H1 (cell line): Measurements from ENCODE around the gene TBRG4. TPM values are rescaled to one million over a fixed set of nuclear protein-coding genes. Genes with fewer than 3 reads are reported as not detected.

Experiments used
- CTCF ChIA-PET: fragments of 300-600 bp; sonication (Branson Sonifier 250); formaldehyde crosslinking; loops from one replicate; lab custom pipeline; 2021; ENCODE audit not compliant: partially characterized antibody; lab: Charles Lee
- POLR2A ChIA-PET: fragments of 300-600 bp; sonication (Branson Sonifier 250); formaldehyde crosslinking; loops from one replicate; lab custom pipeline; 2021; ENCODE audit warnings: inconsistent platforms; ENCODE audit not compliant: partially characterized antibody; lab: Charles Lee
- DNase-seq, 2 experiments: peaks; one replicate each; pipeline versions ENCODE4 v3.0.0 to v3.0.0-alpha.2; 2010 to 2022; ENCODE audit warnings: low spot score in 2 of 2, low read depth in 1 of 2, mixed read lengths in 1 of 2
- FAIRE-seq: peaks from 2 replicates; lab custom pipeline; 2011; peaks lifted over from hg19 to GRCh38; lab: Jason Lieb, UNC
- H2AFZ ChIP-seq: 2 replicates; pipeline ENCODE4 v1.8.1; 2012; ENCODE audit warnings: low read length, inconsistent platforms
- H2AK5ac ChIP-seq: 2 replicates; pipeline ENCODE4 v1.6.1; 2013; ENCODE audit warnings: low read depth, low read length
- H2BK120ac ChIP-seq: replicated peaks from 2 replicates; pipeline ENCODE3; 2013; ENCODE audit warnings: low read depth, low read length, inconsistent platforms
- H2BK12ac ChIP-seq: 2 replicates; pipeline ENCODE4 v1.6.1; 2013; ENCODE audit warnings: low read depth, low read length
- H2BK15ac ChIP-seq: 2 replicates; pipeline ENCODE4 v1.6.1; 2013; ENCODE audit warnings: low read length
- H2BK20ac ChIP-seq: 2 replicates; pipeline ENCODE4 v1.6.1; 2013; ENCODE audit warnings: low read length
- H2BK5ac ChIP-seq: 2 replicates; pipeline ENCODE4 v1.6.1; 2013; ENCODE audit warnings: low read depth, low read length
- H3K14ac ChIP-seq: 2 replicates; pipeline ENCODE4 v1.6.1; 2013; ENCODE audit warnings: inconsistent platforms; ENCODE audit not compliant: insufficient read length
- H3K18ac ChIP-seq: 2 replicates; pipeline ENCODE4 v1.6.1; 2013; ENCODE audit warnings: low read length; ENCODE audit errors: extremely low read depth
- H3K23ac ChIP-seq: 2 replicates; pipeline ENCODE4 v1.6.1; 2013; ENCODE audit warnings: inconsistent platforms; ENCODE audit not compliant: insufficient read length
- H3K23me2 ChIP-seq: 2 replicates; pipeline ENCODE4 v1.6.1; 2013; ENCODE audit warnings: low read depth, low read length
- H3K27ac ChIP-seq: 2 replicates; pipeline ENCODE4 v1.6.1; 2011; ENCODE audit warnings: low read depth, low read length, inconsistent platforms
- H3K27me3 ChIP-seq, 4 experiments: replicated peaks in 1 of 4; 1 replicate in 1 of 4; 2 replicates in 3 of 4; pipeline versions ENCODE4 v1.6.1 to v1.8.1; 2011 to 2013; ENCODE audit warnings: low read length in 3 of 4, mild to moderate bottlenecking in 3 of 4, inconsistent platforms in 2 of 4, mixed read lengths in 2 of 4, moderate library complexity in 1 of 4; ENCODE audit not compliant: control insufficient read depth in 3 of 4, insufficient read depth in 3 of 4; ENCODE audit errors: extremely low read depth in 1 of 4
- H3K36me3 ChIP-seq, 4 experiments: 2 replicates each; pipeline versions ENCODE4 v1.6.1 to v1.8.1; 2011 to 2013; ENCODE audit warnings: mild to moderate bottlenecking in 4 of 4, low read length in 3 of 4, moderate library complexity in 2 of 4, control low read depth in 1 of 4, inconsistent platforms in 1 of 4; ENCODE audit not compliant: insufficient read depth in 4 of 4, control insufficient read depth in 2 of 4
- H3K4ac ChIP-seq: replicated peaks from 2 replicates; pipeline ENCODE3; 2013; ENCODE audit warnings: low read length, low read depth, mixed read lengths, inconsistent platforms; ENCODE audit not compliant: insufficient read length
- H3K4me1 ChIP-seq, 4 experiments: replicated peaks in 1 of 4; 1 replicate in 1 of 4; 2 replicates in 3 of 4; pipeline versions ENCODE4 v1.6.1 to v1.8.1; 2011 to 2013; ENCODE audit warnings: low read length in 3 of 4, inconsistent platforms in 2 of 4, mixed read lengths in 1 of 4; ENCODE audit not compliant: insufficient read depth in 4 of 4, control insufficient read depth in 3 of 4
- H3K4me2 ChIP-seq, 2 experiments: 2 replicates each; pipeline versions ENCODE4 v1.6.1 to v1.8.1; 2011 to 2013; ENCODE audit warnings: low read depth in 2 of 2, low read length in 2 of 2, control low read depth in 1 of 2, inconsistent platforms in 1 of 2, mild to moderate bottlenecking in 1 of 2; ENCODE audit not compliant: insufficient read depth in 1 of 2
- H3K4me3 ChIP-seq, 4 experiments: fragments of 200-600, 300-600 bp in 1 of 4; sonication (generic), shearing (Covaris generic), sonication (Bioruptor Twin) in 1 of 4; 2 replicates each; pipeline versions ENCODE4 v1.5.1 to v1.8.1; 2011 to 2016; ENCODE audit warnings: low read length in 4 of 4, low read depth in 3 of 4, control low read depth in 2 of 4, inconsistent platforms in 2 of 4, mild to moderate bottlenecking in 2 of 4, mixed read lengths in 1 of 4, moderate library complexity in 1 of 4; ENCODE audit not compliant: insufficient read depth in 2 of 4; ENCODE audit errors: extremely low read depth in 1 of 4
- H3K56ac ChIP-seq: replicated peaks from 2 replicates; pipeline ENCODE3; 2013; ENCODE audit warnings: low read depth, mild to moderate bottlenecking, mixed read lengths, low read length, inconsistent platforms; ENCODE audit not compliant: insufficient read length
- H3K79me1 ChIP-seq: 2 replicates; pipeline ENCODE4 v1.6.1; 2013; ENCODE audit warnings: low read depth, low read length, control low read depth
- H3K79me2 ChIP-seq, 2 experiments: 2 replicates each; pipeline versions ENCODE4 v1.6.1 to v1.8.1; 2012 to 2013; ENCODE audit warnings: low read length in 2 of 2, mild to moderate bottlenecking in 2 of 2, inconsistent platforms in 1 of 2; ENCODE audit not compliant: insufficient read depth in 2 of 2, control insufficient read depth in 1 of 2
- H3K9ac ChIP-seq, 4 experiments: replicated peaks in 1 of 4; 1 replicate in 1 of 4; 2 replicates in 3 of 4; pipeline versions ENCODE4 v1.6.1 to v1.8.1; 2011 to 2013; ENCODE audit warnings: low read depth in 3 of 4, low read length in 3 of 4, control low read depth in 2 of 4, mild to moderate bottlenecking in 2 of 4, moderate library complexity in 2 of 4, inconsistent platforms in 1 of 4; ENCODE audit errors: extremely low read depth in 1 of 4
- H3K9me3 ChIP-seq, 2 experiments: 2 replicates each; pipeline versions ENCODE4 v1.6.1 to v1.8.1; 2012 to 2013; ENCODE audit warnings: mild to moderate bottlenecking in 2 of 2, moderate library complexity in 2 of 2, control low read depth in 1 of 2, inconsistent platforms in 1 of 2, low read depth in 1 of 2, low read length in 1 of 2, mixed read lengths in 1 of 2; ENCODE audit not compliant: insufficient read depth in 2 of 2
- H4K20me1 ChIP-seq, 2 experiments: replicated peaks in 1 of 2; 2 replicates each; pipeline versions ENCODE3 to v1.8.1; 2011 to 2013; ENCODE audit warnings: inconsistent platforms in 2 of 2, low read length in 2 of 2, mild to moderate bottlenecking in 1 of 2; ENCODE audit not compliant: insufficient read depth in 2 of 2, control insufficient read depth in 1 of 2
- H4K5ac ChIP-seq: 2 replicates; pipeline ENCODE4 v1.6.1; 2013; ENCODE audit warnings: low read length, low read depth, mixed read lengths, inconsistent platforms; ENCODE audit not compliant: insufficient read length
- H4K8ac ChIP-seq: 2 replicates; pipeline ENCODE4 v1.8.0; 2013; ENCODE audit warnings: mild to moderate bottlenecking, moderate library complexity, low read length, inconsistent platforms; ENCODE audit not compliant: insufficient read depth; ENCODE audit errors: extremely low read depth
- H4K91ac ChIP-seq: replicated peaks from 2 replicates; pipeline ENCODE3; 2013; ENCODE audit warnings: low read length, mixed read lengths, inconsistent platforms; ENCODE audit not compliant: insufficient read length
- TEAD4 ChIP-seq: IDR thresholded peaks from 2 replicates; pipeline ENCODE4 v1.6.1; 2012; ENCODE audit warnings: low read depth, low read length, inconsistent platforms, mixed read lengths
- WGBS, 2 experiments: shearing (Covaris generic) in 1 of 2; methylation state at CpG; one replicate each; pipeline versions ENCODE4 v1.1.6 to v1.1.7; 2013 to 2015; ENCODE audit warnings: low lambda C conversion rate in 2 of 2, mixed read lengths in 2 of 2, inconsistent platforms in 1 of 2, low coverage in 1 of 2, missing lambda C conversion rate in 1 of 2; ENCODE audit not compliant: insufficient replicate concordance in 2 of 2, insufficient coverage in 1 of 2, insufficient read length in 1 of 2; ENCODE audit errors: extremely low coverage in 1 of 2, missing lambda C conversion rate in 1 of 2; 5-methylcytosine and 5-hydroxymethylcytosine counted together
- polyA plus RNA-seq, 7 experiments: library from polyadenylated mRNA; depleted of rRNA in 3 of 7; stranded (reverse) in 5 of 7; unstranded in 2 of 7; fragments of >200 nt in 5 of 7; fragments of 200-250 nt in 2 of 7; gene quantifications; 1 replicate in 5 of 7; 2 replicates in 1 of 7; 4 replicates in 1 of 7; pipeline versions ENCODE4 v1.2.1 to v1.2.3, GENCODE V29; 2011 to 2013; ENCODE audit warnings: missing spikeins in 2 of 7, mixed read lengths in 2 of 7
- total RNA-seq: library from RNA; stranded (reverse); fragmentation: NEBNext Ultra II Directional; extraction: Animal tissue kit (Norgen Biotek cat#: 25700); gene quantifications from 2 replicates; pipeline ENCODE4 v1.2.1, GENCODE V29; 2021

Gene TBRG4
- total and polyA plus RNA-seq, 2 of the 8 experiments (the other 6 are each of a cell fraction or from before 2014, with no cell fraction given): 110 to 137 TPM

GRCh38 chr7:45053941-45054340 is 57.6 kb downstream of the TBRG4 start:
- no peaks in the 10 kb centered on the region for H3K23me2 ChIP-seq
- H3K14ac ChIP-seq: no peak overlapping the region
- H3K4me2 ChIP-seq: no peak overlapping the region
- no peak overlapping the region for H3K23ac ChIP-seq
- no peak overlapping the region for H2AK5ac ChIP-seq
- H4K8ac ChIP-seq: no peak overlapping the region
- no peak overlapping the region for H4K91ac ChIP-seq
- H3K4ac ChIP-seq: no peak overlapping the region
- H3K4me1 ChIP-seq: no peaks in the 10 kb centered on the region
- H2BK120ac ChIP-seq: no peak overlapping the region
- no peak overlapping the region for H3K9ac ChIP-seq
- no peak overlapping the region for H2BK12ac ChIP-seq
- H3K4me3 ChIP-seq: no peak overlapping the region
- H2BK15ac ChIP-seq: no peak overlapping the region
- no peaks in the 10 kb centered on the region for H3K27me3 ChIP-seq
- H3K36me3 ChIP-seq: peaks cover 0 to 3% (median 0%) of the 10 kb centered on the region in 4 experiments; a peak in 1 of 8 replicates
- no peak for TF ChIP-seq TEAD4
- H3K18ac ChIP-seq: no peak overlapping the region
- no peaks in the 10 kb centered on the region for H3K79me2 ChIP-seq
- no peaks in the 10 kb centered on the region; the same call in 1 of the 2 replicates for H3K79me1 ChIP-seq
- ChIA-PET POLR2A (interaction anchor here (1.0 to 1.8 kb wide), 3 partner anchors 9 to 20 kb away, joined by 3 to 6 read pairs (median 3); no protein-coding TSS in a partner anchor), CTCF (no interaction called here)
- no peak overlapping the region for H2AFZ ChIP-seq
- no peak overlapping the region for H2BK5ac ChIP-seq
- no peak for DNase-seq
- no peak overlapping the region for H2BK20ac ChIP-seq
- H3K56ac ChIP-seq: no peak overlapping the region
- peaks cover 2 to 7% of the 10 kb centered on the region in 2 experiments for H4K20me1 ChIP-seq
- H4K5ac ChIP-seq: no peak overlapping the region
- H3K9me3 ChIP-seq: no peaks in the 10 kb centered on the region
- H3K27ac ChIP-seq: no peak overlapping the region
- WGBS, 2 experiments: 85% methylated on average over 5 of the region's 5 CpGs; no CpG with 5 or more reads in 1 of the 2 experiments
- FAIRE-seq: no peak
